ENCODE data around the gene ASPG. TPM values are rescaled to one million over a fixed set of nuclear protein-coding genes. Genes with fewer than 3 reads are reported as not detected.

ASPG gene
- total and polyA plus RNA-seq, 2 donors (not counting 3 experiments of a cell fraction or from before 2014, with no cell fraction given) = not detected

DNA sequence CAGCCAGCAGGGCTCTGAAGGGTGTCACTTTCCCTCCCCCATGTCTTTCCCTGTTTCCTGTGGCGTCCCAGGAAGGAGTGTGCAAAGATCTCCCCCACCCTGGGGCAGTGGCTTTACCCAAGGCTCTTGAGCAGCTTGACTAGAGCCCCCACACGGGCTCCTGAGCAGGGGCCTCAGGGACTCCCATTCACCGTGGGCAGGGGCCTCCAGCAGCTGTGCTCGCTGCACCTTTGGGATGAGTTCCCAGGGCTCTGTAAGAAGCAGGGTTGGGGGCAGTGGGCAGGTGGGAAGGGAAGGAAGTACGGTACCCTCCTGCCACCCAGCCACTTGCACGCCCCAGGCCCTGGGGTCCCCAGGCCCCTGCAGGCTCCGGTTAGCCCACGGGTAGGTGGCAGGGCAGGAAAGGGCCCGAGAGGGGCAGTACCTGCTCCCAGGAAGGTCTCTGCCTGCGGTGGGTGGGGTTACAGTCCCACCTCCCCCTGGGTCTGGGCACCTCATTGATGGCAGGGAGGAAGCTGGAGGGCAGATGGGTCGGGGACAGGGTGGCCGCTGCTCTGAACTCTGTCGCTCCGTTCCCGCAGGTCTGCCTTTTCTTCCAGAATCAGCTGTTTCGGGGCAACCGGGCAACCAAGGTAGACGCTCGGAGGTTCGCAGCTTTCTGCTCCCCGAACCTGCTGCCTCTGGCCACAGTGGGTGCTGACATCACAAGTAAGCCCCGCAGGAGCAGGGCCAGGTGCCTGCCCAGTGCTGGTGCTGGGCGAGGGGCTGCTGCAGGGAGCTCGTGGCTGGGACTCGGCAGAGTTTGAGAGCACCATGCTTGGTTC, 13.0 kb downstream of the ASPG start:
- BruUV-seq (replicated peaks) = no TSS peak
- dilution Hi-C loops (cut with MboI; ENCODE audit: extremely low pct_ligation_motif_present, low sequenced_read_pairs) = no loop called here
- Histone ChIP-seq H3K9me1 (replicated peaks; ENCODE audit: control insufficient read depth, extremely low read depth, insufficient read depth, low read length) (no peaks in the 10 kb centered on the region), H3K27me3 (ENCODE audit: control insufficient read depth in 2 of 2, insufficient read depth in 2 of 2, low read length in 2 of 2) (no peaks in the 10 kb centered on the region), H3K9ac (replicated peaks; ENCODE audit: extremely low read depth, insufficient read depth, low read length) (no peak overlapping the region), H3K4me2 (ENCODE audit: insufficient read depth, low read length) (no peak overlapping the region), H3K79me2 (ENCODE audit: control insufficient read depth, insufficient read depth, low read length) (no peaks in the 10 kb centered on the region), H3K9me3 (replicated peaks; ENCODE audit: control insufficient read depth, insufficient read depth, low read length) (no peaks in the 10 kb centered on the region), H3K4me3 (replicated peaks in 1 of 3; ENCODE audit: insufficient read depth in 1 of 3, low read depth in 1 of 3, low read length in 3 of 3) (no peak overlapping the region), H3K36me3 (ENCODE audit: control insufficient read depth in 2 of 2, extremely low read depth in 1 of 2, insufficient read depth in 2 of 2, low read length in 2 of 2) (no peaks in the 10 kb centered on the region), H2AFZ (ENCODE audit: low read depth, low read length) (no peak overlapping the region), H4K20me1 (replicated peaks; ENCODE audit: control insufficient read depth, extremely low read depth, insufficient read depth, low read length) (no peaks in the 10 kb centered on the region), H3K27ac (ENCODE audit: insufficient read depth, low read depth, low read length) (no peak overlapping the region), H3K4me1 (ENCODE audit: control insufficient read depth, extremely low read depth, insufficient read depth, low read length) (no peaks in the 10 kb centered on the region)
- POLR2A ChIA-PET = no interaction called here
- CTCF ChIA-PET = interaction anchor here (1.6 kb wide), 1 partner anchor 542 kb away, joined by 3 read pairs; no protein-coding TSS in a partner anchor
- intact Hi-C loops (cut with micrococcal nuclease) = no loop called here
- DNase-seq (ENCODE audit: low read depth, low spot score) (no peak), FAIRE-seq (no peak)
- TF ChIP-seq MAX (IDR thresholded peaks at IDR 0.05; ENCODE audit: insufficient read depth, insufficient read length) (no peak), POLR2AphosphoS5 (IDR thresholded peaks at IDR 0.05; ENCODE audit: insufficient read depth, low read depth, low read length) (no peak), GATA2 (IDR thresholded peaks at IDR 0.05; ENCODE audit: insufficient read depth, insufficient read length, low read depth, low read length) (no peak), MYC (IDR thresholded peaks at IDR 0.05; ENCODE audit: low read depth, low read length) (no peak), EZH2 (IDR thresholded peaks at IDR 0.05; ENCODE audit: borderline replicate concordance, low read depth, low read length, severe bottlenecking) (no peak), CTCF (IDR thresholded peaks at IDR 0.05; ENCODE audit: extremely low read depth in 1 of 2, insufficient read depth in 1 of 2, low read depth in 1 of 2, low read length in 2 of 2) (no peak), FOS (IDR thresholded peaks at IDR 0.05; ENCODE audit: borderline replicate concordance, insufficient read depth, low read length) (no peak), POLR2A (IDR thresholded peaks at IDR 0.05; ENCODE audit: low read depth, low read length) (no peak)

Measured in endothelial cell of umbilical vein (primary cell).